Prostate gland (tissue), 2 donors: ENCODE data around the gene ITGBL1.

Source experiments
- CTCF ChIP-seq, 4 experiments: fragments of 200-600 bp in 2 of 4; fragments of 450-650 bp in 2 of 4; sonication (generic) in 2 of 4; IDR thresholded peaks; 1 replicate in 3 of 4; 2 replicates in 1 of 4; pipeline ENCODE4 v1.5.1; 2016 to 2019; ENCODE audit warnings: antibody characterized with exemption in 4 of 4, mild to moderate bottlenecking in 2 of 4, moderate library complexity in 2 of 4
- POLR2A ChIP-seq: fragments of 450-650 bp; IDR thresholded peaks from one replicate; pipeline ENCODE4 v1.6.1; 2016; ENCODE audit warnings: antibody characterized with exemption, mild to moderate bottlenecking

- TF ChIP-seq POLR2A = no peak
- TF ChIP-seq CTCF (IDR thresholded peaks at IDR 0.05) = no peak
Measured at GRCh38 chr13:101465877-101466276, 13.4 kb downstream of the ITGBL1 start.
